ENCODE data around the gene CPNE5. TPM values are rescaled to one million over a fixed set of nuclear protein-coding genes. Genes with fewer than 3 reads are reported as not detected.
A peak's percentile ranks its signal among the peaks of the same experiment; 100 is the strongest.

Gene CPNE5
- total and polyA plus RNA-seq, 9 of the 15 experiments (the other 6 are each of a cell fraction or from before 2014, with no cell fraction given), result 0.14 to 1.0 (median 0.46) TPM; not detected in 2

DNA sequence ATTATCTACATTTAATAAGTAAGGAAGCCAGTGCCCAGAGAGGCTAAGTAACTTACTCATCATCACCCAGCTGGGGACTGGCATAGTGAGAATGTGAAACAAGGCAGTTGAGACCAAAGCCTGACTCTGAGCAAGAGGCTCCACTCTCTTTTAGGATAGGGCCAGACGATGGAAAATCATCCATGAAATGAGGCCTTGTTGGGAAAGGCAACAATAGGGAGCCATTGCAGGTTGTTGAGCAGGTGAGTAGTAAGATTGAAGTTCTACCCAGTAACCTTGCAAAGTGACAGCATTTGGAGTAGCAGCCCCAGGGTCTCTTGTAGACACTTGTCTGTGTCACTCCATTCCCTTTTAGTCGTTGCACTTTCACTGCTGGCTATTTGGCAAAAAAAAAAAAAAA, 2.5 kb upstream of the CPNE5 start:
- Histone ChIP-seq H3K9me3 (replicated peaks; ENCODE audit: control insufficient read depth, insufficient read depth, low read depth, low read length) (no peaks in the 10 kb centered on the region), H3K9me1 (ENCODE audit: control insufficient read depth, insufficient read depth, low read length) (no peaks in the 10 kb centered on the region), H4K20me1 (replicated peaks; ENCODE audit: control insufficient read depth, insufficient read depth, low read length) (no peaks in the 10 kb centered on the region), H3K4me1 (replicated peaks in 1 of 2; ENCODE audit: control insufficient read depth in 2 of 2, insufficient read depth in 2 of 2, low read length in 2 of 2) (peaks cover 20 to 37% of the 10 kb centered on the region in 2 experiments), H3K27me3 (ENCODE audit: control insufficient read depth in 2 of 2, insufficient read depth in 2 of 2, low read length in 2 of 2) (peaks cover 6 to 9% of the 10 kb centered on the region in 2 experiments; a peak in 3 of 5 replicates), H2AFZ (ENCODE audit: low read depth, low read length) (no peak overlapping the region), H3K27ac (ENCODE audit: extremely low read depth, low read depth, low read length) (no peak overlapping the region), H3K9ac (ENCODE audit: insufficient read depth in 1 of 2, low read depth in 2 of 2, low read length in 2 of 2) (no peak overlapping the region), H3K36me3 (ENCODE audit: control insufficient read depth, insufficient read depth, low read length) (no peaks in the 10 kb centered on the region), H3K79me2 (ENCODE audit: control insufficient read depth, insufficient read depth, low read length) (no peaks in the 10 kb centered on the region), H3K4me2 (ENCODE audit: insufficient read depth, low read length) (no peak overlapping the region), H3K4me3 (no peak overlapping the region)
- in situ Hi-C loops (cut with MboI) (no loop called here), intact Hi-C loops (cut with micrococcal nuclease) (no loop called here)
- ATAC-seq (no peak), DNase-seq (ENCODE audit: extremely low read depth in 1 of 4, low spot score in 3 of 4) (no peak), FAIRE-seq (no peak)
- no TSS peak for BruUV-seq (replicated peaks)
- ChIA-PET CTCF (ENCODE audit: low intra/inter-chr PET ratio) (no interaction called here), POLR2A (no interaction called here)
- 34% methylated on average over 2 of the region's 2 CpGs for WGBS (ENCODE audit: insufficient coverage, low coverage, missing lambda C conversion rate)
- TF ChIP-seq BCOR (IDR thresholded peaks at IDR 0.05) (peak; percentile 86), SMARCA5 (IDR thresholded peaks at IDR 0.05) (peak; percentile 65; the same call in 1 of the 2 replicates), PTBP1 (IDR thresholded peaks at IDR 0.05; ENCODE audit: low read depth, low read length) (0 out of 2 replicates have a peak, but pooled peaks have one; percentile 61), KDM1A (IDR thresholded peaks at IDR 0.05) (peak; percentile 30 to 58; a peak in 2 of 4 replicates), ZFP36 (IDR thresholded peaks at IDR 0.05; ENCODE audit: low read depth, low read length, partially characterized antibody) (peak; percentile 78), NR3C1 (CRISPR knock-in tag; IDR thresholded peaks at IDR 0.05) (no peak), THRB (CRISPR knock-in tag; conservative IDR thresholded peaks at IDR 0.05) (no peak), RBM25 (IDR thresholded peaks at IDR 0.05; ENCODE audit: low read depth, low read length, severe bottlenecking) (peak; percentile 81)
